HepG2 (cell line): Measurements from ENCODE around the gene SAMD10. TPM values are rescaled to one million over a fixed set of nuclear protein-coding genes. Genes with fewer than 3 reads are reported as not detected.

Experiments
- ATAC-seq: fragments of 200-7000 bp; cut with Tn5 transposase; 3 replicates; pipeline ENCODE4 v1.9.1; 2020; ENCODE audit warnings: mild to moderate bottlenecking, moderate library complexity
- BruUV-seq: library from RNA; stranded (reverse); fragments of 400-500 nt; replicated peaks from 2 replicates; lab custom pipeline; 2021; lab: Mats Ljungman, UMichigan
- CTCF ChIA-PET: fragments of 300-600 bp; formaldehyde crosslinking; extraction: SDS; loops from one replicate; lab custom pipeline; 2021; ENCODE audit warnings: low total read pairs, inconsistent platforms, low intra/inter-chr PET ratio; lab: Yijun Ruan, JAX
- POLR2A ChIA-PET: fragments of 350-600 bp; sonication (Branson Sonifier 250); formaldehyde crosslinking; loops from one replicate; lab custom pipeline; 2020; ENCODE audit warnings: antibody characterized with exemption, inconsistent platforms; lab: Yijun Ruan, JAX
- DNase-seq: peaks from one replicate; pipeline ENCODE4 v3.0.0-alpha.2; 2015; ENCODE audit warnings: low spot score
- FAIRE-seq: peaks from 3 replicates; lab custom pipeline; 2011; peaks lifted over from hg19 to GRCh38; lab: Jason Lieb, UNC
- H2AFZ ChIP-seq: one replicate; pipeline ENCODE4 v1.6.1; 2011; ENCODE audit warnings: low read length, inconsistent platforms
- H3K27ac ChIP-seq: fragments of 300-600 bp; 3 replicates; pipeline ENCODE4 v1.8.0; 2011; ENCODE audit warnings: mixed run types, mild to moderate bottlenecking, mixed read lengths, low read length, inconsistent platforms; ENCODE audit not compliant: insufficient read depth; ENCODE audit errors: extremely low read length
- H3K27me3 ChIP-seq, 2 experiments: fragments of 200-600 bp in 1 of 2; 2 replicates in 1 of 2; 3 replicates in 1 of 2; pipeline versions ENCODE4 v1.6.0 to v1.8.0; 2011; ENCODE audit warnings: low read length in 2 of 2, mild to moderate bottlenecking in 2 of 2, moderate library complexity in 2 of 2, inconsistent platforms in 1 of 2; ENCODE audit not compliant: insufficient read depth in 2 of 2, control insufficient read depth in 1 of 2
- H3K36me3 ChIP-seq, 2 experiments: fragments of 200-600 bp in 1 of 2; replicated peaks in 1 of 2; 2 replicates in 1 of 2; 3 replicates in 1 of 2; pipeline versions ENCODE4 v1.5.1 to v1.8.0; 2011; ENCODE audit warnings: low read length in 2 of 2, inconsistent platforms in 1 of 2; ENCODE audit not compliant: insufficient read depth in 2 of 2, control insufficient read depth in 1 of 2
- H3K4me1 ChIP-seq: 2 replicates; pipeline ENCODE4 v1.5.1; 2012; ENCODE audit warnings: low read length, inconsistent platforms; ENCODE audit not compliant: insufficient read depth
- H3K4me2 ChIP-seq: 2 replicates; pipeline ENCODE4 v1.6.0; 2011; ENCODE audit warnings: low read depth, low read length, inconsistent platforms
- H3K4me3 ChIP-seq, 3 experiments: fragments of 200-600 bp in 1 of 3; sonication (generic), shearing (Covaris generic) in 1 of 3; replicated peaks in 1 of 3; 2 replicates each; pipeline ENCODE4 v1.5.1; 2011 to 2016; ENCODE audit warnings: low read length in 3 of 3, inconsistent platforms in 2 of 3, low read depth in 2 of 3, mild to moderate bottlenecking in 2 of 3, control low read depth in 1 of 3, mixed read lengths in 1 of 3; ENCODE audit not compliant: insufficient read depth in 1 of 3
- H3K79me2 ChIP-seq: one replicate; pipeline ENCODE4 v1.6.1; 2011; ENCODE audit warnings: low read length, inconsistent platforms; ENCODE audit not compliant: insufficient read depth
- H3K9ac ChIP-seq: 2 replicates; pipeline ENCODE4 v1.6.0; 2011; ENCODE audit warnings: mild to moderate bottlenecking, low read depth, low read length, inconsistent platforms; ENCODE audit not compliant: insufficient read depth
- H3K9me3 ChIP-seq: 2 replicates; pipeline ENCODE4 v1.5.1; 2012; ENCODE audit warnings: mild to moderate bottlenecking, low read length
- H4K20me1 ChIP-seq: 2 replicates; pipeline ENCODE4 v1.6.0; 2011; ENCODE audit warnings: inconsistent platforms, mild to moderate bottlenecking, low read length, moderate library complexity; ENCODE audit not compliant: insufficient read depth
- AGO2 ChIP-seq: fragments of 200-400 bp; formaldehyde crosslinking; optimal IDR thresholded peaks from 2 replicates; pipeline ENCODE3; 2017; ENCODE audit warnings: mild to moderate bottlenecking, low read depth, low read length, moderate library complexity
- FOXK2 ChIP-seq: fragments of 450-650 bp; IDR thresholded peaks from 2 replicates; pipeline ENCODE4 v1.6.1; 2016
- GTF3A ChIP-seq: sonication (generic); formaldehyde crosslinking; conservative IDR thresholded peaks from 2 replicates; pipeline ENCODE4 v1.4.0; 2020; ENCODE audit warnings: mild to moderate bottlenecking, missing genetic modification reagents
- RAD21 ChIP-seq: fragments of 450-650 bp; formaldehyde crosslinking; IDR thresholded peaks from 2 replicates; pipeline ENCODE4 v1.5.0; 2020; ENCODE audit warnings: mild to moderate bottlenecking
- RARA ChIP-seq: IDR thresholded peaks from 2 replicates; pipeline ENCODE4 v1.6.1; 2016; ENCODE audit warnings: missing genetic modification reagents, missing compliant biosample characterization
- RBFOX2 ChIP-seq: fragments of 200-400 bp; formaldehyde crosslinking; IDR thresholded peaks from 2 replicates; pipeline ENCODE4 v1.6.1; 2017; ENCODE audit warnings: low read depth, mild to moderate bottlenecking, low read length
- TBX3 ChIP-seq: fragments of 450-650 bp; IDR thresholded peaks from 2 replicates; pipeline ENCODE4 v1.6.1; 2017; ENCODE audit warnings: antibody characterized with exemption, mild to moderate bottlenecking, inconsistent platforms, borderline replicate concordance
- TRIM24 ChIP-seq: sonication (generic); formaldehyde crosslinking; IDR thresholded peaks from 2 replicates; pipeline ENCODE4 v1.8.0; 2022; ENCODE audit warnings: mild to moderate bottlenecking, missing genetic modification reagents
- ZMYM3 ChIP-seq: sonication (generic); formaldehyde crosslinking; IDR thresholded peaks from 2 replicates; pipeline ENCODE4 v1.5.1; 2020; ENCODE audit warnings: mild to moderate bottlenecking, missing genetic modification reagents
- ZNF383 ChIP-seq: sonication (generic); formaldehyde crosslinking; IDR thresholded peaks from 2 replicates; pipeline ENCODE4 v1.4.0; 2020; ENCODE audit warnings: missing genetic modification reagents, mild to moderate bottlenecking, borderline replicate concordance
- ZNF768 ChIP-seq: sonication (generic); formaldehyde crosslinking; IDR thresholded peaks from 2 replicates; pipeline ENCODE4 v1.4.0; 2020; ENCODE audit warnings: missing genetic modification reagents
- WGBS: methylation state at CpG from one replicate; pipeline ENCODE4 v1.1.6; 2017; ENCODE audit warnings: low lambda C conversion rate; 5-methylcytosine and 5-hydroxymethylcytosine counted together
- in situ Hi-C: cut with HindIII; loops from 2 replicates; pipeline ENCODE4 v1.10.0; 2017; ENCODE audit warnings: low pct_unique_long_range_greater_than_20kb; ENCODE audit not compliant: extremely low pct_ligation_motif_present
- intact Hi-C: fragments of 100-400 bp; cut with micrococcal nuclease; formaldehyde crosslinking; loops from one replicate; pipeline ENCODE4 v1.10.0; 2022; ENCODE audit not compliant: unreplicated experiment
- polyA plus RNA-seq, 8 experiments: library from polyadenylated mRNA; depleted of rRNA in 3 of 8; stranded (reverse) in 7 of 8; unstranded in 1 of 8; fragments of >200 nt; fragmentation: Illumina TruSeq in 4 of 8; extraction: Trizol in 4 of 8; gene quantifications; 2 replicates each; pipeline versions ENCODE4 v1.2.1 to v1.2.3, GENCODE V29; 2011 to 2016; ENCODE audit warnings: low read depth in 4 of 8, missing spikeins in 1 of 8, mixed read lengths in 1 of 8; ENCODE audit not compliant: insufficient read depth in 1 of 8
- total RNA-seq, 5 experiments: library from RNA; depleted of rRNA; stranded (reverse); fragments of >200 nt; fragmentation: Illumina TruSeq; extraction: Trizol; gene quantifications; 2 replicates each; pipeline ENCODE4 v1.2.3, GENCODE V29; 2016; ENCODE audit warnings: low read depth in 1 of 5
- TF ChIP-seq, protein P1 (sequence below): sonication (generic); formaldehyde crosslinking; IDR thresholded peaks from 2 replicates; pipeline ENCODE4 v1.4.0; 2020; ENCODE audit warnings: missing genetic modification reagents
- TF ChIP-seq, protein P2 (sequence below): sonication (generic); formaldehyde crosslinking; IDR thresholded peaks from 2 replicates; pipeline ENCODE4 v1.8.1; 2023; ENCODE audit warnings: mild to moderate bottlenecking, missing genetic modification reagents
- TF ChIP-seq, protein P3 (sequence below): sonication (generic); formaldehyde crosslinking; IDR thresholded peaks from 2 replicates; pipeline ENCODE4 v1.4.0; 2020; ENCODE audit warnings: missing genetic modification reagents, borderline replicate concordance
- TF ChIP-seq, protein P4 (sequence below): sonication (generic); formaldehyde crosslinking; conservative IDR thresholded peaks from 2 replicates; pipeline ENCODE4 v1.8.0; 2022; ENCODE audit warnings: low read depth, missing genetic modification reagents

Gene SAMD10
- total and polyA plus RNA-seq, 2 of the 13 experiments (the other 11 are each of a cell fraction or from before 2014, with no cell fraction given) = 6.1 to 11.0 TPM

DNA sequence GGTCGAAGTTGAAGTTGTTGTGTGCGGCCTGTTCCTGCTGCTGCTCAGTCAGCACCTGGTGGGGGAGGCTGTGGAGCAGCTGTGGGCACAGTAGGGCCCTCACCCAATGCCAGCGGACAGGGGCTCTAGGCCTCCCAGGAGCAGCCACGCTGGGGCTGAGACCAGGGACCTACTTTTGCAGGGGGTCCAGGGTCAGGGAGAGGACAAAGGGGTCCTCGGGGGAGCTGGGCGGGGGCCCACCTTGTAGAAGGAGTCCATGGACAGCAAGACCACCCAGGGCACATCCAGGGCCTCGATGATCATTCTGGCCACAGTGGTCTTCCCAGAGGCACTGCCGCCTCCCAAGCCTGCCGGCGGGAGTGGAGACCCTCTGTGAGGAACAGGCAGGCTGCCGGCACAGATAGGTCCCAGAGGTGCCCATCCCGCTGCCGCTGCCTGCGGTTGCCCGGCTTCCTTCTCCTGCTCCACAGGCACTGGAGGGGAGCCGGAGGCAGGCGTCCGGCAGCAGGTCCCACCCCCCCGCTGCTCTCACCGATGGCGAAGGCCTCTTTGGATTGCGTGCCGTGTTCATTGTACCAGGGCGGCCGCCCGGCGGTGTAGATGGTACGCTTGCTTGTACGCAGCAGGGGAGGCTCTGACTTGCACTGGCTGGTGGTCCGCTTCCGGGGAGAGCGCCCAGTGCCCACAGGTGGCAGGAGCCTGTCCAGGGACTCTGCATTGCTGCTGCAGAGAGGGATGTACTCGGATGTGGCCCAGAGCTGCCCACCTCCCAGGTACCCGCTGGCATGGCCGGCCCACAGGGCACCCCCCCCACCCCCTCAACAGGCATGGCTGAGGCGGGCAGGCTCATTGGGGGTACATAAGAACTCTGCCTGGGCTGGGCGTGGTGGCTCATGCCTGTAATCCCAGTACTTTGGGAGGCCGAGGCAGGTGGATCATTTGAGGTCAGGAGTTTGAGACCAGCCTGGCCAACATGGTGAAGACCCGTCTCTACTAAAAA, 33.2 kb downstream of the SAMD10 start:
- no peak for FAIRE-seq
- peaks cover 29% of the 10 kb centered on the region for H3K4me1 ChIP-seq
- BruUV-seq = no TSS peak
- DNase-seq = no peak
- in situ Hi-C loops = no loop called here
- peaks cover 50% of the 10 kb centered on the region for H3K79me2 ChIP-seq
- intact Hi-C loops = no loop called here
- H3K27me3 ChIP-seq = no peaks in the 10 kb centered on the region
- CTCF ChIA-PET = no interaction called here
- H3K27ac ChIP-seq = no peak overlapping the region
- peaks cover 77% of the 10 kb centered on the region for H4K20me1 ChIP-seq
- peaks cover 43 to 65% of the 10 kb centered on the region in 2 experiments for H3K36me3 ChIP-seq
- no peak overlapping the region for H3K4me3 ChIP-seq
- H3K9me3 ChIP-seq = no peaks in the 10 kb centered on the region
- no peak overlapping the region for H2AFZ ChIP-seq
- POLR2A ChIA-PET = no interaction called here
- 97% methylated on average over 33 of the region's 39 CpGs for WGBS
- H3K4me2 ChIP-seq = no peak overlapping the region
- no peak for ATAC-seq
- H3K9ac ChIP-seq = no peak overlapping the region
- TF ChIP-seq GTF3A (CRISPR knock-in tag) (no peak), FOXK2 (no peak), TBX3 (no peak), ZNF383 (CRISPR knock-in tag) (no peak), RBFOX2 (peak; percentile 38; the same call in 1 of the 2 replicates), TRIM24 (CRISPR knock-in tag) (no peak), ZNF768 (CRISPR knock-in tag) (peak; percentile 3; the same call in 1 of the 2 replicates), AGO2 (peak; percentile 82), RARA (no peak), ZMYM3 (CRISPR knock-in tag) (no peak), RAD21 (CRISPR knock-in tag) (no peak)
- TF ChIP-seq, protein P1, sequence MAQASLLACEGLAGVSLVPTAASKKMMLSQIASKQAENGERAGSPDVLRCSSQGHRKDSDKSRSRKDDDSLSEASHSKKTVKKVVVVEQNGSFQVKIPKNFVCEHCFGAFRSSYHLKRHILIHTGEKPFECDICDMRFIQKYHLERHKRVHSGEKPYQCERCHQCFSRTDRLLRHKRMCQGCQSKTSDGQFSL (CRISPR knock-in tag) = peak; percentile 46; the same call in 1 of the 2 replicates
- TF ChIP-seq, protein P2, sequence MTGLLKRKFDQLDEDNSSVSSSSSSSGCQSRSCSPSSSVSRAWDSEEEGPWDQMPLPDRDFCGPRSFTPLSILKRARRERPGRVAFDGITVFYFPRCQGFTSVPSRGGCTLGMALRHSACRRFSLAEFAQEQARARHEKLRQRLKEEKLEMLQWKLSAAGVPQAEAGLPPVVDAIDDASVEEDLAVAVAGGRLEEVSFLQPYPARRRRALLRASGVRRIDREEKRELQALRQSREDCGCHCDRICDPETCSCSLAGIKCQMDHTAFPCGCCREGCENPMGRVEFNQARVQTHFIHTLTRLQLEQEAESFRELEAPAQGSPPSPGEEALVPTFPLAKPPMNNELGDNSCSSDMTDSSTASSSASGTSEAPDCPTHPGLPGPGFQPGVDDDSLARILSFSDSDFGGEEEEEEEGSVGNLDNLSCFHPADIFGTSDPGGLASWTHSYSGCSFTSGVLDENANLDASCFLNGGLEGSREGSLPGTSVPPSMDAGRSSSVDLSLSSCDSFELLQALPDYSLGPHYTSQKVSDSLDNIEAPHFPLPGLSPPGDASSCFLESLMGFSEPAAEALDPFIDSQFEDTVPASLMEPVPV (CRISPR knock-in tag) = no peak
- TF ChIP-seq, protein P3, sequence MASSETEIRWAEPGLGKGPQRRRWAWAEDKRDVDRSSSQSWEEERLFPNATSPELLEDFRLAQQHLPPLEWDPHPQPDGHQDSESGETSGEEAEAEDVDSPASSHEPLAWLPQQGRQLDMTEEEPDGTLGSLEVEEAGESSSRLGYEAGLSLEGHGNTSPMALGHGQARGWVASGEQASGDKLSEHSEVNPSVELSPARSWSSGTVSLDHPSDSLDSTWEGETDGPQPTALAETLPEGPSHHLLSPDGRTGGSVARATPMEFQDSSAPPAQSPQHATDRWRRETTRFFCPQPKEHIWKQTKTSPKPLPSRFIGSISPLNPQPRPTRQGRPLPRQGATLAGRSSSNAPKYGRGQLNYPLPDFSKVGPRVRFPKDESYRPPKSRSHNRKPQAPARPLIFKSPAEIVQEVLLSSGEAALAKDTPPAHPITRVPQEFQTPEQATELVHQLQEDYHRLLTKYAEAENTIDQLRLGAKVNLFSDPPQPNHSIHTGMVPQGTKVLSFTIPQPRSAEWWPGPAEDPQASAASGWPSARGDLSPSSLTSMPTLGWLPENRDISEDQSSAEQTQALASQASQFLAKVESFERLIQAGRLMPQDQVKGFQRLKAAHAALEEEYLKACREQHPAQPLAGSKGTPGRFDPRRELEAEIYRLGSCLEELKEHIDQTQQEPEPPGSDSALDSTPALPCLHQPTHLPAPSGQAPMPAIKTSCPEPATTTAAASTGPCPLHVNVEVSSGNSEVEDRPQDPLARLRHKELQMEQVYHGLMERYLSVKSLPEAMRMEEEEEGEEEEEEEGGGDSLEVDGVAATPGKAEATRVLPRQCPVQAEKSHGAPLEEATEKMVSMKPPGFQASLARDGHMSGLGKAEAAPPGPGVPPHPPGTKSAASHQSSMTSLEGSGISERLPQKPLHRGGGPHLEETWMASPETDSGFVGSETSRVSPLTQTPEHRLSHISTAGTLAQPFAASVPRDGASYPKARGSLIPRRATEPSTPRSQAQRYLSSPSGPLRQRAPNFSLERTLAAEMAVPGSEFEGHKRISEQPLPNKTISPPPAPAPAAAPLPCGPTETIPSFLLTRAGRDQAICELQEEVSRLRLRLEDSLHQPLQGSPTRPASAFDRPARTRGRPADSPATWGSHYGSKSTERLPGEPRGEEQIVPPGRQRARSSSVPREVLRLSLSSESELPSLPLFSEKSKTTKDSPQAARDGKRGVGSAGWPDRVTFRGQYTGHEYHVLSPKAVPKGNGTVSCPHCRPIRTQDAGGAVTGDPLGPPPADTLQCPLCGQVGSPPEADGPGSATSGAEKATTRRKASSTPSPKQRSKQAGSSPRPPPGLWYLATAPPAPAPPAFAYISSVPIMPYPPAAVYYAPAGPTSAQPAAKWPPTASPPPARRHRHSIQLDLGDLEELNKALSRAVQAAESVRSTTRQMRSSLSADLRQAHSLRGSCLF (CRISPR knock-in tag) = no peak
- TF ChIP-seq, protein P4, sequence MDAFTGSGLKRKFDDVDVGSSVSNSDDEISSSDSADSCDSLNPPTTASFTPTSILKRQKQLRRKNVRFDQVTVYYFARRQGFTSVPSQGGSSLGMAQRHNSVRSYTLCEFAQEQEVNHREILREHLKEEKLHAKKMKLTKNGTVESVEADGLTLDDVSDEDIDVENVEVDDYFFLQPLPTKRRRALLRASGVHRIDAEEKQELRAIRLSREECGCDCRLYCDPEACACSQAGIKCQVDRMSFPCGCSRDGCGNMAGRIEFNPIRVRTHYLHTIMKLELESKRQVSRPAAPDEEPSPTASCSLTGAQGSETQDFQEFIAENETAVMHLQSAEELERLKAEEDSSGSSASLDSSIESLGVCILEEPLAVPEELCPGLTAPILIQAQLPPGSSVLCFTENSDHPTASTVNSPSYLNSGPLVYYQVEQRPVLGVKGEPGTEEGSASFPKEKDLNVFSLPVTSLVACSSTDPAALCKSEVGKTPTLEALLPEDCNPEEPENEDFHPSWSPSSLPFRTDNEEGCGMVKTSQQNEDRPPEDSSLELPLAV (CRISPR knock-in tag) = no peak
